Activated CD8-positive, alpha-beta T cell treated with anti-CD3 and anti-CD28 coated beads, Interleukin-2, amount 10 ng/mL, durations not matched to agents 7 days and 5 days (primary cell): ENCODE measurements around the gene ZFR2. TPM values are rescaled to one million over a fixed set of nuclear protein-coding genes. Genes with fewer than 3 reads are reported as not detected.
"Not testable (repeated sequence)": the region's sequence is repeated elsewhere in the genome, so short reads cannot be mapped to it uniquely, and the experiment has no call there.

ENCODE experiments used
- ATAC-seq: fragments of 150-1000 bp; cut with Tn5 transposase; one replicate; pipeline ENCODE4 v1.10.0; 2021; ENCODE audit warnings: moderate library complexity
- CTCF ChIA-PET: fragments of 350-600 bp; sonication (Branson Sonifier 250); formaldehyde crosslinking; loops from one replicate; lab custom pipeline; 2021; ENCODE audit warnings: antibody characterized with exemption; lab: Charles Lee
- POLR2A ChIA-PET: fragments of 350-600 bp; sonication (Branson Sonifier 250); formaldehyde crosslinking; loops from one replicate; lab custom pipeline; 2021; ENCODE audit warnings: antibody characterized with exemption; lab: Charles Lee
- DNase-seq: peaks from one replicate; pipeline ENCODE4 v3.0.0-alpha.2; 2020
- H3K27ac Mint-ChIP-seq: one replicate; pipeline ENCODE4 v1.8.0; 2021; ENCODE audit warnings: mild to moderate bottlenecking, mixed read lengths
- H3K27me3 Mint-ChIP-seq: one replicate; pipeline ENCODE4 v1.8.0; 2021; ENCODE audit warnings: low read depth, mixed read lengths
- H3K36me3 Mint-ChIP-seq: one replicate; pipeline ENCODE4 v1.8.0; 2021; ENCODE audit warnings: low read depth, mixed read lengths
- H3K4me1 Mint-ChIP-seq: one replicate; pipeline ENCODE4 v1.8.0; 2021; ENCODE audit warnings: low read depth, mixed read lengths
- H3K4me3 Mint-ChIP-seq: one replicate; pipeline ENCODE4 v1.8.0; 2021; ENCODE audit warnings: mild to moderate bottlenecking, mixed read lengths
- H3K9me3 Mint-ChIP-seq: one replicate; pipeline ENCODE4 v1.8.0; 2022; ENCODE audit warnings: mixed read lengths; ENCODE audit not compliant: insufficient read depth
- total RNA-seq, 2 experiments: library from RNA; stranded (reverse); gene quantifications; one replicate each; pipeline ENCODE4 v1.2.3, GENCODE V29; 2021

Gene ZFR2
- total RNA-seq, 2 experiments from 2014 or later: 0.24 to 0.42 TPM

DNA sequence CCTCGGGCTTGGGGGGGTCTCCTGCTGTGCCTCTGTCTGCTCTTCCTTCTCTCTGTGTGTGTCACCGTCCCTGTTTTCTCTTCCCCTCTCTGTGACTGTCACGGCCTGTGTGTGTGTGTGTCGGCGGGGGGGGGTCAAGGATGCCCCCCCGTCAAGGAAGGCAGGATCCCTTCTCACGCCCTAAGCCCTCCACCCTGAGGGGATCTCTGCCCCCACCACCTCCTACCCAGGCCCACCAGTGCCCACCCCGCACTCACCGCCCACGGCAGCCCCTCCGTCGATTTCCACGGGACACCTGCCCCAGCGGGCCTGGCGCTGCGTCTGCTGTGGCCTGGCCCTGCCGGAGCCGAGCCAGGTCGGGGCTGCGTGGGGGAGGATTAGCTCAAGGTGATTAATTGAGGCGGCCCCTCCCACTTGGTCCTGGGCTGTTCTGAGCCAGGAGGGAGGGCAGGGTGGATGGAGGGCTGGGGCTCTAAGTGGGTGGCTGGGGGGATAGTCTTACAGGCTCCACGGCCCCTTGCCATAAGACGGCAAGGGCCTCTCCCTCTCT lies 96.9 kb downstream of the ZFR2 start, which contains the start of gene RAX2:
Gene RAX2 (minus strand): TSS at position 323 of the 550 bp plus-strand sequence. CDS start 486 bp downstream, outside the sequence.
- DNase-seq (no peak), ATAC-seq (no peak)
- H3K36me3 Mint-ChIP-seq: peaks cover 9% of the 10 kb centered on the region
- no peak within 1 kb of the TSS for H3K4me3 Mint-ChIP-seq
- POLR2A ChIA-PET: interaction anchor here (1.2 kb wide), 1 partner anchor 9 kb away, joined by 8 read pairs; the partner anchor contains the start of gene MRPL54
- H3K27ac Mint-ChIP-seq: peak within 1 kb of the TSS; percentile 0
- peaks cover 18% of the 10 kb centered on the region for H3K4me1 Mint-ChIP-seq
- CTCF ChIA-PET: no interaction called here
- no peaks in the 10 kb centered on the region for H3K9me3 Mint-ChIP-seq
- no peaks in the 10 kb centered on the region for H3K27me3 Mint-ChIP-seq

DNA sequence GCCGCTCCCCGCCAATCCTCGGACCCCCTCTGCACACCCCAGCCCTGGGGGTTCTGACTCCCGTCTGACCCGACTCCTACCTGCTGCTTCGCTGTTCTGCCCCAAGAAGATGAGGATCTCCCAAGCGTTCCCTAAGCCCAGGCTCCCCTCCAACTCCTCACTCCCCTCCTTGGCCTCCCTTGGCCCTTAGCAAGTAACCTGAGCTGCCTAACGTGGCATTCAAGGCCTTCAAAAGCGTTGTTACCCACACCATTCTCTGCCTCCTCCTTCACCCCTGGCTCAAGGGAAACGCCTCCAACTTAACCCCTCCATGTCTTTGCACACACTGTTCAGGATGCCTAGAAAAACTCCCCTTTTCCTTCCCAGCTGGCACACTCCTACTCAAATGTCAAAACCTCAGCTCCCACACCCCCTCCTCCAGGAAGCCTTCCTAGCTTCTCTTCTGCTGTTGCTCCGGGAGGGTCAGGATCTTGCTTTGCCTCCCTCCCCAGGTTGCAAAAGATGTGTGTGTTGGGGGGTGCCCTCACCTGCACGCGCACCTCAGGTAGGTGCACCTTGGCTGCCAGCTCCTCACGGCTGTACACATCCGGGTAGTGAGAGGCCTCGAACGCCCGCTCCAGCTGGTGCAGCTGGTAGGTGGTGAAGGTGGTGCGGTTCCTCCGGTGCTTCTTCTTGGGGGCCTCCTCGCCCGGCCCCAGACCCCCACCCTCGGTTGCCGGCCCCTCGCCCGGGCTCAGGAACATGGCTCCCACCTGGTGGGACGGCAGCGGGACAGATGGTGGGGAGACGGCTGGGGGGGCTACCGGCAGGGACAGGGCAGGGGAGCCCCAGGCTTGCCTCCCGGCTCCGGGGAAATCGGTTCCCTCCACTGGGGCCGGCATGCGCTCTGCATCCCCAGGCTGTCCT lies 97.6 kb downstream of the ZFR2 start:
- H3K27ac Mint-ChIP-seq: peak overlapping the region; percentile 0
- peaks cover 15% of the 10 kb centered on the region for H3K36me3 Mint-ChIP-seq
- ChIA-PET CTCF (no interaction called here), POLR2A (interaction anchor here (1.2 kb wide), 1 partner anchor 9 kb away, joined by 8 read pairs; the partner anchor contains the start of gene MRPL54)
- no peaks in the 10 kb centered on the region for H3K9me3 Mint-ChIP-seq
- no peak overlapping the region for H3K4me3 Mint-ChIP-seq
- DNase-seq (no peak), ATAC-seq (no peak)
- no peaks in the 10 kb centered on the region for H3K27me3 Mint-ChIP-seq
- H3K4me1 Mint-ChIP-seq: peaks cover 26% of the 10 kb centered on the region

DNA sequence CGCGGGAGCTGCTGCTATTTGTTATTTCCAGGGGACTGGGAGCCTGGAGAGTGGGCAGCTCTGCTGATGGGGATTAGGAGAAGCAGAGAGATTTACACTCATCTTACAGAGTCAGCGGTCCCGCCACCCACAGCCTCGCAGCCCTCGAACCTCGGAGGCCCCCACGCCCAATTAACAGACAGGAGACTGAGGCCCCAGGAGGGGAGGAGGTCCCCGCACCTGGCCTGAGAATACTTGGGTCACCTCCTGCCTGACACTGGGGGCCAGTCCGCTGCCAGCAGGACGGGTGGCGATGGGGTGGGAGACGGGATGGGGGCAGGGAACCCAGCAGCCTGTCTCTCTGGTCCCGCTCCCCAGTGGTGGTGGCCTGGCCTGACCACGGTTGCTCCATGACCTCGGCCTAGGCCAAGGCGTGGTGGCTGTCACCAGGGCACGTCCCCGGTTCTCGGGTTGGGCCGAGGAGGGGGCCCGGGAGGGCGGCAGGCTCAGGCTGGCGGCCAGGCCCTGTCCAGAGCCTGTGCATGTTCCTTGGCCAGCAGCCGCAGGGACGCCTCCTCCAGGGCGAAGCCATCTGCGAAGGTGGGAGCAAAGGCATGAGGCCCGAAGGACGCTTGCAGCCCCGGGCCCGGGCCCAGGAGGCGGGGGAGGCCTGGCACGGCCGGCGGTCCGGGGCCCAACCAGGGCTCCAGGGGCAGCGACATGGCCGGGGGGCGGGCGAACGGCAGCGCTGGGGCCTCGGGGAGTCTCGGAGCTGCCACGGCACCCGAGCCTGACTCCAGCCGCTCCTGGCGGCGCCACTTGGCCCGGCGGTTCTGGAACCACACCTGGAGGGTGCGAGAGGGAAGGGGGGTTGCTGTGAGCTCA lies 98.5 kb downstream of the ZFR2 start:
- ChIA-PET POLR2A (interaction anchor here (1.2 kb wide), 1 partner anchor 8 kb away, joined by 8 read pairs; the partner anchor contains the start of gene MRPL54), CTCF (no interaction called here)
- Mint-ChIP-seq H3K4me1 (peaks cover 27% of the 10 kb centered on the region), H3K27me3 (no peaks in the 10 kb centered on the region), H3K27ac (peak overlapping the region; percentile 25), H3K4me3 (no peak overlapping the region), H3K36me3 (peaks cover 17% of the 10 kb centered on the region), H3K9me3 (no peaks in the 10 kb centered on the region)
- DNase-seq (no peak), ATAC-seq (no peak)

DNA sequence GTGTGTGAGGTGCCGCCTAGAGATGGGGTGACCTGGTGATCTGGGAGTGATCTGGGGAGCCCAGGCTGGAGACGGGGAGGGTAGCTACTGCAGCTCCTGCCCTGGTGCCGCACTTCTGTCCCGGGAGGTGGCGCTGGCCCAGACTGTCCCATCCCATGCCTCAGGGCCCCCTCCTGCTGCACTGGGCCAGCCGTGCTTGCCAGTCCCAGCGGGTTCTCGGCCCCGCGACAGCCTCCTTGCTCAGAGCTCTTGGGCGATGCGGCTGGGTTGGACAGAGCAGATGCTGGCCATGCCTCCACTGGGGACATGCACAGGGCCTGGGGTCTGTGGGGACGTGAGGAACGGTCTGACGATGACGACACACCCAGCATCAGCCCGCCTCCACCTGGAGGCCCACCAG lies 99.3 kb downstream of the ZFR2 start:
- ATAC-seq (no peak), DNase-seq (no peak)
- Mint-ChIP-seq H3K27ac (no peak overlapping the region), H3K36me3 (peaks cover 17% of the 10 kb centered on the region), H3K9me3 (no peaks in the 10 kb centered on the region), H3K4me1 (peaks cover 27% of the 10 kb centered on the region), H3K4me3 (no peak overlapping the region), H3K27me3 (no peaks in the 10 kb centered on the region)
- ChIA-PET CTCF (no interaction called here), POLR2A (interaction anchor here (0.6 kb wide), 1 partner anchor 9 kb away, joined by 4 read pairs; no protein-coding TSS in a partner anchor)

- ChIA-PET POLR2A (no interaction called here), CTCF (no interaction called here)
- Mint-ChIP-seq H3K4me3 (no peak overlapping the region), H3K27ac (no peak overlapping the region), H3K4me1 (peaks cover 27% of the 10 kb centered on the region), H3K36me3 (peaks cover 17% of the 10 kb centered on the region), H3K9me3 (no peaks in the 10 kb centered on the region), H3K27me3 (no peaks in the 10 kb centered on the region)
- no peak for ATAC-seq
- DNase-seq: no peak
Measured at GRCh38 chr19:3768748-3769099, 100.1 kb downstream of the ZFR2 start.

GRCh38 chr19:3768015-3768747 lies 100.7 kb downstream of the ZFR2 start:
- Mint-ChIP-seq H3K27me3 (no peaks in the 10 kb centered on the region), H3K9me3 (no peaks in the 10 kb centered on the region), H3K4me3 (no peak overlapping the region), H3K4me1 (peaks cover 29% of the 10 kb centered on the region), H3K36me3 (peaks cover 19% of the 10 kb centered on the region), H3K27ac (no peak overlapping the region)
- ATAC-seq (no peak), DNase-seq (no peak)
- CTCF ChIA-PET: no interaction called here
- POLR2A ChIA-PET: no interaction called here

DNA sequence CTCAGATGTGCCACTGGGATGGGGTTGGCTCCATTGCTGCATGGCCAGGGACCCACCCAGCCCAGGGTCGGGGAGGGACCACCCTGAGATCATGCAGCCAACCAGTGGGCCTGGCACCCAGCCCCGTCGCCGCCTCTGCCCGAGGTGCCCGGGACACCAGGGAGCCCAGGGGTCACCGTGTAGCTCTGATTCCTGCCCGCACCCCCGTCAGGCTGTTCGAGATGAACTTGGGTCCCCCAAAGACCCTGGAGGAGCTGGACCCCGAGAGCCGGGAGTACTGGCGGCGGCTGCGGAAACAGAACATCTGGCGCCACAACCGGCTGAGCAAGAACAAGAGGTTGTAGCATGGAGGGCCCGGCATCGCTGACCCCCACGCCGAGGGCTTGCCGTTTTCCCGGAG lies 101.8 kb downstream of the ZFR2 start:
- Mint-ChIP-seq H3K36me3 (peaks cover 26% of the 10 kb centered on the region), H3K4me1 (peaks cover 28% of the 10 kb centered on the region), H3K27ac (peak overlapping the region; percentile 85), H3K4me3 (no peak overlapping the region), H3K27me3 (no peaks in the 10 kb centered on the region), H3K9me3 (no peaks in the 10 kb centered on the region)
- ChIA-PET POLR2A (interaction anchor here (0.6 kb wide), 1 partner anchor 554 kb away, joined by 4 read pairs; no protein-coding TSS in a partner anchor), CTCF (interaction anchor here (0.6 to 0.7 kb wide), 2 partner anchors 32 to 55 kb away, joined by 3 to 4 read pairs; no protein-coding TSS in a partner anchor)
- no peak for DNase-seq
- no peak for ATAC-seq

- peak; percentile 55 for DNase-seq
- ChIA-PET CTCF (interaction anchor here (0.6 kb wide), 1 partner anchor 32 kb away, joined by 4 read pairs; no protein-coding TSS in a partner anchor), POLR2A (interaction anchor here (0.8 kb wide), 1 partner anchor 46 kb away, joined by 3 read pairs; no protein-coding TSS in a partner anchor)
- Mint-ChIP-seq H3K4me1 (peaks cover 33% of the 10 kb centered on the region), H3K9me3 (no peaks in the 10 kb centered on the region), H3K4me3 (no peak overlapping the region), H3K36me3 (peaks cover 26% of the 10 kb centered on the region), H3K27ac (peak overlapping the region; percentile 85), H3K27me3 (no peaks in the 10 kb centered on the region)
- ATAC-seq: no peak
Measured at GRCh38 chr19:3766520-3766919, 102.3 kb downstream of the ZFR2 start.

GRCh38 chr19:3765757-3766156 lies 103.1 kb downstream of the ZFR2 start:
- H3K4me1 Mint-ChIP-seq: peaks cover 39% of the 10 kb centered on the region
- H3K27ac Mint-ChIP-seq, H3K9me3 Mint-ChIP-seq, CTCF ChIA-PET, ATAC-seq, H3K4me3 Mint-ChIP-seq, DNase-seq, H3K27me3 Mint-ChIP-seq: not testable (repeated sequence)
- POLR2A ChIA-PET: interaction anchor here (0.8 kb wide), 1 partner anchor 47 kb away, joined by 3 read pairs; no protein-coding TSS in a partner anchor
- peaks cover 28% of the 10 kb centered on the region for H3K36me3 Mint-ChIP-seq

- H3K4me3 Mint-ChIP-seq: no peak overlapping the region
- no peak overlapping the region for H3K27ac Mint-ChIP-seq
- POLR2A ChIA-PET: no interaction called here
- peaks cover 28% of the 10 kb centered on the region for H3K36me3 Mint-ChIP-seq
- ATAC-seq (no peak), DNase-seq (no peak)
- H3K9me3 Mint-ChIP-seq: no peaks in the 10 kb centered on the region
- CTCF ChIA-PET: no interaction called here
- no peaks in the 10 kb centered on the region for H3K27me3 Mint-ChIP-seq
- peaks cover 46% of the 10 kb centered on the region for H3K4me1 Mint-ChIP-seq
Measured at GRCh38 chr19:3765121-3765520, 103.7 kb downstream of the ZFR2 start.
